GM21825 (cell line): Measurements from ENCODE around the gene HPSE.

ENCODE experiments used
- ATAC-seq: cut with Tn5 transposase; IDR thresholded peaks from one replicate; pipeline ENCODE4 v1.9.1; 2021; ENCODE audit warnings: mild to moderate bottlenecking, moderate library complexity; ENCODE audit not compliant: unreplicated experiment

HPSE gene

DNA sequence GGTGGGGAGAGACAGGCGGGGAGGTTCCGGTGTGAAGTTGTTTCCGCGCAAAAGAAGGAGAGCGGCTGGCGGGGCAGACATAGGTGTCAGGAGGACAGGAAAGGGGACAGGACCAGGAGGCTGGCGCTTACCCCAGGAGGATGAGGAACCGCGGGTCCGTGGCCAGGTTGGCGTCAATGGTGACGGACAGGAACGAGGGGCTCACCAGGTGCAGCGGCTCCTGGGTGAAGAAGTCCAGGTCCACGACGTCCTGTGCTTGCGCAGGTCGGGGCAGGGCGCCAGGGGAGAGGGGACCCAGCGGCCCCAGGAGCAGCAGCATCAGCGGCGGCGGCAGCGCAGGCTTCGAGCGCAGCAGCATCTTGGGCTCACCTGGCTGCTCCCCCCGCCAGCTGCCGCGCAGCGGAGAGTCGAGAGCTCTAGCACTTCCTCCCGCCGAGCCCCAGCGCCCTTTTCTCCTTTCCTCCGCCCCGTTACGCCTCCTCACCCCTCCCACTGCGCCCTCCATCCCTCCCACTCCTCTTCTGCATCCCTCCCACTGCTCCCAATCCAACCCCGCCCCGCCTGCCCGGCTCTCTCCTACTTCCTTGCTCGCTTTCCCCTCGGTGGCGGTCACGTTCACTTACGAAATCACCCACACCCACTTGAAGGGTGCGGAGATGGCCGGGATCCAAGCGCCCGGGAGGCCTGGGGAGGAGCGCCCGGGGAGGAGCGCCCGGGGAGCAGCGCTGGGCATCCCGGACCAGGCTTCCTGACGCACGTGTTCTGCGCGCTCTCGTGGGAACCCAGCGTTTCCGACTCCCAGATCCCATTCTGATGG lies at the start of gene HPSE:
TSS of gene HPSE (minus strand) at position 424 of the 817 bp plus-strand sequence. CDS start at position 358, 66 bp downstream.
- ATAC-seq: peak; percentile 87

- ATAC-seq: no peak
Measured at GRCh38 chr4:83382850-83383249, 48.2 kb upstream of the HPSE start.

- no peak for ATAC-seq
Measured at GRCh38 chr4:83381173-83381572, 46.5 kb upstream of the HPSE start.

- ATAC-seq: no peak
Measured at GRCh38 chr4:83378419-83378818, 43.8 kb upstream of the HPSE start.

GRCh38 chr4:83372931-83373330 lies 38.3 kb upstream of the HPSE start:
- ATAC-seq: no peak

DNA sequence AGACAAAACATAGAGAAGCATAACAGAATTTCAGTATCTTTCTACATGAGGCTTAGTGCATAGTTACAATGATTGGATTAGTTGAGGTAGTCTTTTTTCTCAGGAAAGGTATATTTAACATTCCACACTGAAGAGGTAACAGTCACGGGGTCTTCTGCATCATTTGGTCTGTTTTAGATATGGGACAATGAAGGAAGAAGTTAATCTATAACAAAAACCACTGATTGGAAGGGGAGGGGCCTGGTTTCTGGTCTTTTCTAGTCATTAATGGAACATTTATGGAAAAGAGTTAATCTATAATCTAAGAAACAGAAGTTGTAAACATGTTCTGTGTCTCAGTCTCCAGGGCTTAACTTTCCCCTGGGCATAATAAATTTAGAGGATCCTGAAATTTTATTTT lies 37.3 kb upstream of the HPSE start:
- ATAC-seq: no peak

DNA sequence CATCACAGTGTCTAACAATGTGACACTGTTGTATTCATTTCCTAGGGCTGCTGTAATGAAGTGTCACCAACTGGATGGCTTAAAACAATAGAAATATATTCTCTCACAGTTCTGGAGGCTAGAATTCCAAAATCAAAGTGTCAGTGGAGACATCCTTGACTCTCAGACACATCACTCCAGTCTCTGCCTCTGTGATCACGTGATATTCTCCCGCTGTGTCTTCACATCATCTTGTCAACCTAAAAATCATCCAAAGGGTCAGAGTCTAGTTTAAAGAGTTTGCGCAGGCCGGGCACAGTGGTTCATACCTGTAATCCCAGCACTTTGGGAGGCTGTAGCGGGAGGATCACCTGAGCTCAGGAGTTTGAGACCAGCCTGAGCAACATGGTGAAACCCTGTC lies 36.6 kb upstream of the HPSE start:
- ATAC-seq: no peak

- no peak for ATAC-seq
Measured at GRCh38 chr4:83370640-83370906, 35.9 kb upstream of the HPSE start.

GRCh38 chr4:83369831-83370639 lies 35.4 kb upstream of the HPSE start:
- no peak for ATAC-seq

DNA sequence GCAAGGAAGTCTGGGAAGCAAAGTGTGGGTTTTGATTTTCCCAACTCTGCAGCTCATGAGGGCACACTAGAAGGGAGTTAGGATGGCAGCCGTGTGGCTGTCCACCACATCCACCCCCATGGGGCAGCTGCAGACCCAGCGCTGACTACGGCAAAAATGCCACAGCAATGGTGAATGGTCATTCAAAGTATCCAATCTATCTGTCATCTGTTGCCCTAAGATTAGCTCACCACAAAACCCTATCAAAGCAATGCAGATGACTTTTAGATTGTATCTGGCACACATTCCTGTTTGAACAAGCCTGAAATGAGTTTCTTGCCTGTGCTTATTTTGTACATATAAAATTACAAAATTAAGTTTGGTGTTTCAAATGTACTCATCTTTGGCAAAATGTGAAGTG lies 29.7 kb upstream of the HPSE start:
- no peak for ATAC-seq

GRCh38 chr4:83362492-83363329 lies 28.1 kb upstream of the HPSE start:
- ATAC-seq: no peak

- no peak for ATAC-seq
Measured at GRCh38 chr4:83361416-83362103, 26.9 kb upstream of the HPSE start.

DNA sequence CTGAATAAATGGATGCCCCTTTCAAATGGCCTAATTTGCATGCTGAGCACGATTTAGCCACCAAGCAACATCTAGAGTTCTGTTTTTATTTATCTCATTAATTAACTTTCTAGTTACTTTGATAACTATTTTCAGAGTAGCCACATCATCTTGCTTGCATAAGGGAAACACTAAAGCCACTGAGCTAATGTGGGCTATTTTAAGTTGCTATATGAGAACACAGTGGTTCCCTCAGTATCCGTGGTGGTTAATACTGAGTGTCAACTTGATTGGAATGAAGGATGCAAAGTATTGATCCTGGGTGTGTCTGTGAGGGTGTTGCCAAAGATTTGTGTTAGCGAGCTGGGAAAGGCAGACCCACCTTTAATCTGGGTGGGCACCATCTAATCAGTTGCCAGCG lies 25.4 kb upstream of the HPSE start:
- no peak for ATAC-seq

DNA sequence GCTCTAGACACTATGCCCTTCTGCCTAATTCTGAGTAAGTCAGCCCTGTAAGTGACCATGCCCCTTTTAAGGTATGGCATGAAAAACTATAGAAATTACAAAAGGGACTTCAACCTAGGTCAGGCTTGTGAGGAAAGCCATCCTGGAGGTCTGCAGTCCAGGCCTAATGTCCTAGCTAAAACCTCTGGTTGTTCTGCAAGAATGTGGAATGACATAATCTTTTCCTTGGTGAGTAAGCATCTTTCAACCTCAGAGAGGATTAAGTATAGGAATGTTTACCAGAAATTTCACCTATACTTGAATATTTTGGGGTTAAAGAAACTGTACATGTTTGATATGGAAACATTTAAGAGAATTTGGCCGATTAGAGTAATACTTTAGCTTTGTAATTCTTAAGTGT lies 23.8 kb upstream of the HPSE start:
- no peak for ATAC-seq

DNA sequence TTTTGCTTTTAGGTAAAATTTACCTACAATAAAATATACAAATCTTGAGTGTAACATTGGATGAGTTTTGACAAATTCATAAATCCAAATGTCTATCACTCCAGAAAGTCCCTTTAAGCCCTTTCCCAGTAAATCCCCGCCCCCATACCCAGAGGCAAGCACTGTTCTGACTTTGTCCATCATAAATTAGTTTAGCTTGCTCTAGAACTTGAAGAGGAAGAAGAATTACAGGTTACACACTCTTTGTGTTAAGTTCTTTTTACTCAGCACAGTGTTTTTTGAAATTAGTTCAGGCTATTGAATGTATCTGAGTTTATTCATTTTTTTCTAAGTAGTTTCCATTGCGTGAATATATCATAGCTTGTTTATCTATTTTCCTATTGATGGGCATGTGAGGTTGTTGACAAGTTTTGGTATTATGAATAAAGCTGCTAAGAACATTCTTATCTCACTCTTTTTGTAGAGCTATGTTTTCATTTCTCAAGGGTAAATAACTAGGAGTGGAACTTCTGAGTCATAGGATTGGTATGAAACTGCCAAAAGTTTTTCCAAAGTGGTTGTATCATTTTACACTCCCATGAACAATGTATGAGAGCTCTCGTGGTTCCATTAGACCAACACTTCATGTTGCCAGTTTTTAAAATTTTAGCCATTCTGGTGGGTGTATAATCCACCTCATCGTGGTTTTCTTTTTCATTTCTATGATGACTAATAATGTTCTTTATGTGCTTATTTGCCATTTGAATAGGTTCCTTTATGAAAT lies 22.4 kb upstream of the HPSE start:
- peak; percentile 56 for ATAC-seq

DNA sequence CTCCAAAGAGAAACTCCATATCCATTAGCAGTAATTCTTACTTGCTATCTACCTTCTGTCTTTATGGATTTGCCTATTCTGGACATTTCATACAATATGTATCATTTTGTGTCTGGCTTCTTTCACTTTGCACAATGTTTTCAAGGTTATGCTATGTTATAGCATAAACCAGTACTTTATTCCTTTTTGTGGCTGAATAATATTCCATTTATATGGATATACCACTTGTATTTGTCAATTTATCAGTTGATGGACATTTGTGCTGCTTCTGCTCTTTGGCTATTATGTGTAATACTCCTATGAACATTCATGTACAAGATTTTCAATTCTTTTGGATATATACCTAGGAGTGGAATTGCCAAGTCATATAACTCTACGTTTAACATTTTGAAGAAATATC lies 18.9 kb upstream of the HPSE start:
- ATAC-seq: no peak

- no peak for ATAC-seq
Measured at GRCh38 chr4:83348074-83348473, 13.4 kb upstream of the HPSE start.

DNA sequence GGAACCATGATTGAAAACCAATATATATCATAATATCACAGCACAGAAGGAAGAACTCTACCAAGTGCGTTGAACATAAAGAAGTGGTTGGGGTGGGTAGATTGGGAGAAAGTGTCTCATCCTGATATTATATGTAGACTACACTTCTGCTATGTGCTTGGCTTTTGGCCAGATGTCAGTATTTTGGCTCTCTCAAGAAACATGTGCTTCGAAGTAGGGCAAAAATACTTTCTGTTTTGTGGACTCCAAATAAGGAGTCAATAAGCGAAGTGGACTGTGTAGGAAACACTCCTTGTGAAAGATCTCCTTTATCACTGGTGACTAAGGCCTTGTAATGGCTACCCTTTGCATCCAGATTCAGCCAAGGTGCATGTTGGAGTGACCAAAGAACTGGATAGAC lies 7.8 kb upstream of the HPSE start:
- no peak for ATAC-seq

GRCh38 chr4:83340692-83341343 lies 6.2 kb upstream of the HPSE start:
- ATAC-seq: no peak

DNA sequence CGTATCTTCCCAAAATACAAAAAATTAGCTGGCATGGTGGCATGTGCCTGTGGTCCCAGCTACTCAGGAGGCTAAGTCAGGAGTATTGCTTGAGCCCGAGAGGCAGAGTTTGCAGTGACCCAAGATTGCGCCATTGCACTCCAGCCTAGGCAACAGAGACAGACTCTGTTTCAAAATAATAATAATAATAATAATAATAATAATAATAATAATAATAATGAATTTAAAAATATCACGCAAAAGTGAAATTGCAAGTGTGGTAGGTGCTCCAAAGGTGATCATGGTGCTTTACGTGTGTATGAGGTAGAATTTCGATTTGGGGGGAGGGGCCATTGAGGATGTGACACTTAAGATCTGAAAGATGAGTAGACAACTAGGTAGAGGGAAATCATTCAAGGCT lies 4.9 kb upstream of the HPSE start:
- no peak for ATAC-seq
